Skin of body (tissue), 3 donors: ENCODE measurements around the gene JTB. TPM values are rescaled to one million over a fixed set of nuclear protein-coding genes. Genes with fewer than 3 reads are reported as not detected.

ENCODE experiments used
- DNase-seq: peaks from one replicate; lab custom pipeline; 2025; lab: John Stamatoyannopoulos, UW
- small RNA-seq: library from RNA; depleted of rRNA; stranded (forward); fragments of <200 nt; gene quantifications from one replicate; pipeline ENCODE3, GENCODE V24; 2014; ENCODE audit warnings: low replicate concordance
- total RNA-seq: library from RNA; depleted of rRNA; stranded (reverse); fragments of >200 nt; gene quantifications from one replicate; pipeline ENCODE4 v1.2.3, GENCODE V29; 2014

Gene JTB
- total RNA-seq, 1 donor from 2014 or later, result 73.8 TPM

GRCh38 chr1:153933955-153934354 lies 43.5 kb downstream of the JTB start:
- DNase-seq, result no peak

GRCh38 chr1:153933430-153933829 lies 44.0 kb downstream of the JTB start:
- DNase-seq, result no peak

GRCh38 chr1:153932156-153933131 lies 45.0 kb downstream of the JTB start:
- no peak for DNase-seq

GRCh38 chr1:153929981-153930948 lies 47.2 kb downstream of the JTB start:
- DNase-seq, result no peak

GRCh38 chr1:153929426-153929825 lies 48.0 kb downstream of the JTB start:
- DNase-seq, result no peak

- no peak for DNase-seq
Observed at GRCh38 chr1:153928791-153929341, 48.6 kb downstream of the JTB start.

- DNase-seq, result no peak
Observed at GRCh38 chr1:153928245-153928644, 49.2 kb downstream of the JTB start.

- no peak for DNase-seq
Observed at GRCh38 chr1:153926405-153926804, 51.1 kb downstream of the JTB start.

Small RNA genes lying within 50 kb of the gene (small RNA-seq; reads per million reads assigned to genes)
- not detected for gene MIR6737

Other genes starting within 250 kb of the JTB start
- 40.5 TPM for gene INTS3, start 249.6 kb downstream of the JTB start, total RNA-seq
- gene SLC27A3, start 202.3 kb downstream of the JTB start, total RNA-seq, result 25.0 TPM
- 12.6 TPM for gene GATAD2B, start 54.7 kb downstream of the JTB start, total RNA-seq
- 18.8 TPM for gene DENND4B, start 31.0 kb downstream of the JTB start, total RNA-seq
- 5.1 TPM for gene CRTC2, start 19.1 kb downstream of the JTB start, total RNA-seq
- 38.8 TPM for gene SLC39A1, start 14.1 kb downstream of the JTB start, total RNA-seq
- 10.7 TPM for gene CREB3L4, start 9.8 kb downstream of the JTB start, total RNA-seq
- gene RAB13, start 8.7 kb upstream of the JTB start, total RNA-seq, result 38.7 TPM
- gene RPS27, start 13.1 kb upstream of the JTB start, total RNA-seq, result 2,280 TPM
- gene NUP210L, start 177.4 kb upstream of the JTB start, total RNA-seq, result 0.10 TPM
- 166 TPM for gene TPM3, start 214.4 kb upstream of the JTB start, total RNA-seq
- gene CFAP141, start 228.7 kb upstream of the JTB start, total RNA-seq, result not detected
- gene UBAP2L, start 243.3 kb upstream of the JTB start, total RNA-seq, result 77.4 TPM